Common myeloid progenitor, CD34-positive (primary cell): ENCODE data around the gene DPYSL3.
A peak's percentile ranks its signal among the peaks of the same experiment; 100 is the strongest.

Experiments used
- CTCF ChIA-PET: fragments of 350-600 bp; sonication (Branson Sonifier 250); formaldehyde crosslinking; loops from one replicate; lab custom pipeline; 2021; ENCODE audit warnings: antibody characterized with exemption; lab: Charles Lee
- POLR2A ChIA-PET: fragments of 350-600 bp; sonication (Branson Sonifier 250); formaldehyde crosslinking; loops from one replicate; lab custom pipeline; 2021; ENCODE audit warnings: antibody characterized with exemption; lab: Charles Lee
- DNase-seq, 3 donors: peaks; one replicate each; pipeline versions ENCODE4 v3.0.0 to v3.0.0-alpha.2; 2013
- H3K27ac ChIP-seq, 2 experiments: 1 replicate in 1 of 2; 2 replicates in 1 of 2; pipeline ENCODE4 v1.7.0; 2013; ENCODE audit warnings: inconsistent platforms in 2 of 2, low read length in 2 of 2, mild to moderate bottlenecking in 2 of 2, low read depth in 1 of 2, moderate library complexity in 1 of 2; ENCODE audit not compliant: severe bottlenecking in 2 of 2, insufficient read depth in 1 of 2, poor library complexity in 1 of 2
- H3K27me3 ChIP-seq, 5 experiments: replicated peaks in 2 of 5; 1 replicate in 3 of 5; 2 replicates in 2 of 5; pipeline versions ENCODE4 v1.6.1 to v1.7.0; 2013; ENCODE audit warnings: low read length in 4 of 5, mild to moderate bottlenecking in 2 of 5, moderate library complexity in 2 of 5, inconsistent platforms in 1 of 5; ENCODE audit not compliant: insufficient read depth in 5 of 5, control insufficient read depth in 4 of 5
- H3K36me3 ChIP-seq, 4 experiments: 1 replicate in 2 of 4; 2 replicates in 2 of 4; pipeline versions ENCODE4 v1.6.1 to v1.7.0; 2013; ENCODE audit warnings: low read length in 3 of 4, control low read depth in 1 of 4, mild to moderate bottlenecking in 1 of 4; ENCODE audit not compliant: control insufficient read depth in 4 of 4, insufficient read depth in 4 of 4
- H3K4me1 ChIP-seq, 4 experiments: 1 replicate in 3 of 4; 2 replicates in 1 of 4; pipeline versions ENCODE4 v1.6.1 to v1.7.1; 2013; ENCODE audit warnings: low read length in 3 of 4, mild to moderate bottlenecking in 3 of 4, control low read depth in 1 of 4, inconsistent platforms in 1 of 4, moderate library complexity in 1 of 4; ENCODE audit not compliant: control insufficient read depth in 4 of 4, insufficient read depth in 4 of 4; ENCODE audit errors: control extremely low read depth in 1 of 4
- H3K4me3 ChIP-seq, 7 experiments: 1 replicate in 4 of 7; 2 replicates in 3 of 7; pipeline versions ENCODE4 v1.5.1 to v1.7.0; 2013; ENCODE audit warnings: mild to moderate bottlenecking in 7 of 7, low read length in 6 of 7, moderate library complexity in 6 of 7, inconsistent platforms in 2 of 7, low read depth in 2 of 7, control low read depth in 1 of 7; ENCODE audit not compliant: insufficient read depth in 4 of 7, control insufficient read depth in 1 of 7; ENCODE audit errors: extremely low read depth in 1 of 7
- H3K9me3 ChIP-seq, 5 experiments: 1 replicate in 4 of 5; 2 replicates in 1 of 5; pipeline versions ENCODE4 v1.6.1 to v1.7.1; 2013; ENCODE audit warnings: low read length in 4 of 5, mild to moderate bottlenecking in 2 of 5, inconsistent platforms in 1 of 5, low read depth in 1 of 5, moderate library complexity in 1 of 5; ENCODE audit not compliant: control insufficient read depth in 4 of 5, insufficient read depth in 2 of 5; ENCODE audit errors: control extremely low read depth in 1 of 5
- WGBS: methylation state at CpG from one replicate; pipeline ENCODE4 v1.1.5; 2013; ENCODE audit not compliant: insufficient coverage; 5-methylcytosine and 5-hydroxymethylcytosine counted together

DPYSL3 gene

DNA sequence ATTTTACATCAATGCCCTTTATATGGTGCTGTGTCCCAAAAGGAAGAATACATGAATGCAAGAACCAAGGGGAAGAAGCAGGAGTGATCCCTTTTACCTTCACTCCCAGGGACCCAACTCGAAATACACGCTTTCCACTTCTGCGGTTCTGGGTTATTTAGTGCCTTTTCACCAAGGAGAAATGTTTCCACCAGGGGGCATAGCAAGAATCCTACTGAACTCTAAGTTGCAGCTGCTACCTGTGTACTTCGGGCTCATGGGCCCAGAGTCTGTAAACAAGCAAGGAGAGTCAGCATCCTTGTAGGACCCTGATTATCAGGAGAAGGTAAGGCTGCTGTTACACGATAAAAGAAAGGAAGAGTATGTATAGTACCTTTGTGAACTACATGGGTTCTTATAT lies 45.7 kb downstream of the DPYSL3 start:
- DNase-seq: peak; percentile 77 to 86 (median 82)
- H3K36me3 ChIP-seq: no peaks in the 10 kb centered on the region
- ChIA-PET CTCF (interaction anchor here (0.6 to 7.6 kb wide), 20 partner anchors 10 to 112 kb away, joined by 3 to 97 read pairs (median 4); no protein-coding TSS in a partner anchor), POLR2A (interaction anchor here (1.4 kb wide), 1 partner anchor 15 kb away, joined by 4 read pairs; no protein-coding TSS in a partner anchor)
- H3K27ac ChIP-seq: no peak overlapping the region
- 54% methylated on average over 4 of the region's 5 CpGs for WGBS
- H3K4me3 ChIP-seq: no peak overlapping the region
- H3K9me3 ChIP-seq: peaks cover 0 to 3% (median 0%) of the 10 kb centered on the region in 5 experiments
- H3K27me3 ChIP-seq: peaks cover 0 to 2% (median 0%) of the 10 kb centered on the region in 5 experiments
- peaks cover 0 to 8% (median 0%) of the 10 kb centered on the region in 4 experiments for H3K4me1 ChIP-seq

DNA sequence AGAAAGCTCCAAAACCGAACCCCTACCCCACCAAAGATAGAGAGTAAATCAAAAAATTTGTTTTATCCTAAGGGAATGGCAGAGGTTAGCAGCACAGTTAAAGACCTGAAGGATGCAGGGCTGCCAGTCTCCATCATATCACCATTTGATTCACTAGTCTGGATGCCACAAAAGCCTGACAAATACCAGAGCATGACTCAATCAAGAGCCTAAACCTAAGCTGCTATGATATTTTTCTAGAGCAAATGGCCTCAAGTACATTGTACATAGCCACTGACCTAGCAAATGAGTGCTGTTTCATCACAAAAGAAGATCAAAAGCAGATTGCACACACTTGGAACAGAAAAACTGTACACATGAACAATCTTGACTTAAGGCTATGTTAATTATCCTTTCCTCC lies 48.0 kb downstream of the DPYSL3 start:
- CTCF ChIA-PET: interaction anchor here (0.8 to 12.0 kb wide), 4 partner anchors 10 to 114 kb away, joined by 3 to 115 read pairs (median 4); no protein-coding TSS in a partner anchor
- POLR2A ChIA-PET: no interaction called here
- WGBS: no CpG with 5 or more reads among the region's 1 CpG
- no peak for DNase-seq
- Histone ChIP-seq H3K27me3 (peaks cover 0 to 2% (median 0%) of the 10 kb centered on the region in 5 experiments), H3K4me3 (no peak overlapping the region), H3K36me3 (no peaks in the 10 kb centered on the region), H3K27ac (no peak overlapping the region), H3K4me1 (peaks cover 0 to 8% (median 0%) of the 10 kb centered on the region in 4 experiments), H3K9me3 (peaks cover 0 to 3% (median 0%) of the 10 kb centered on the region in 5 experiments)

DNA sequence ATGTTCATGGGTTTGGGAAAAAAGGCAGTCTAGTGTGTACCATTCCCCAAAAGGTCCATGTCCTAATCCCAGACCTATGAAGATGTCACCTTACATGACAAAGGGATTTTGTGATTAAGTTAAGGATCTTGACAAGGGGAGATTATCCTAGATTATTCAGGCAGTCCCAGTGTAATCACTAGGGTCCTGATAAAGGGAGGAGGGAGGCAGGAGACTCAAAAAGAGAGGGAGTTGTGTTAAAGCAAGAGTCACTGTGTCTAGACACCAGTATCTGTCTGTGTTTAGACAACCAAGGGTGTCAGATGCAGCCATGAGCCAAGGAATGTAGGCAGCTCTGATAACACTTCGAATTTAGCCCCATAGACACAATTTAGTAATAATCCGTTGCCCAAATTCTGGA lies 49.5 kb downstream of the DPYSL3 start:
- H3K9me3 ChIP-seq: peaks cover 0 to 3% (median 0%) of the 10 kb centered on the region in 5 experiments
- peaks cover 0 to 4% (median 1%) of the 10 kb centered on the region in 4 experiments for H3K4me1 ChIP-seq
- ChIA-PET POLR2A (no interaction called here), CTCF (interaction anchor here (1.1 to 12.0 kb wide), 4 partner anchors 9 to 99 kb away, joined by 3 to 115 read pairs (median 6); no protein-coding TSS in a partner anchor)
- peaks cover 0 to 1% (median 0%) of the 10 kb centered on the region in 5 experiments for H3K27me3 ChIP-seq
- no peak overlapping the region for H3K4me3 ChIP-seq
- no peak overlapping the region for H3K27ac ChIP-seq
- H3K36me3 ChIP-seq: no peaks in the 10 kb centered on the region
- WGBS: 92% methylated on average over 2 of the region's 2 CpGs
- no peak for DNase-seq

DNA sequence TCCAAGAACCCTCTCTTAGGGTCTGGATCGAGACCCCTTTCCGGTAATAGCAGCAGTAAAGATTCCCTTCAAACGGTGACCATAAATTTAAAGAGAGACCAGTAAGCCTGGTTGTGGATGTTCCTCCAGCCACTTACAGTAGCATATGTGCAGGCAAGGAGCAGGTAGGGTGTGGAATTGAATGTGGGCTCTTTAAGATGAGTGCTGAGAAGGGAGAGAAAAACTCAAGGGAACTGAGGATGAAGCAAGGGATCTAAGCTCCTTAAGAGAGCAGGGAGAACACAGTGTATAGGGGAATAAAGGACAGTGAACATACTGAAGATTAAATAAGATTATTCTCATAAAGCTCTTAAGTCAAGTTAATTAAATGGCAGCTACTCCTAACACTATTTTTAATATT lies 51.3 kb downstream of the DPYSL3 start:
- CTCF ChIA-PET: interaction anchor here (1.4 to 12.0 kb wide), 4 partner anchors 10 to 120 kb away, joined by 3 to 115 read pairs (median 6); no protein-coding TSS in a partner anchor
- POLR2A ChIA-PET: no interaction called here
- H3K9me3 ChIP-seq: peaks cover 0 to 3% (median 0%) of the 10 kb centered on the region in 5 experiments
- no peak for DNase-seq
- 100% methylated on average over 1 of the region's 3 CpGs for WGBS
- H3K27ac ChIP-seq: no peak overlapping the region
- H3K4me1 ChIP-seq: peaks cover 7 to 9% (median 8%) of the 10 kb centered on the region in 4 experiments
- peaks cover 0 to 8% (median 1%) of the 10 kb centered on the region in 5 experiments for H3K27me3 ChIP-seq
- H3K4me3 ChIP-seq: no peak overlapping the region
- no peaks in the 10 kb centered on the region for H3K36me3 ChIP-seq

DNA sequence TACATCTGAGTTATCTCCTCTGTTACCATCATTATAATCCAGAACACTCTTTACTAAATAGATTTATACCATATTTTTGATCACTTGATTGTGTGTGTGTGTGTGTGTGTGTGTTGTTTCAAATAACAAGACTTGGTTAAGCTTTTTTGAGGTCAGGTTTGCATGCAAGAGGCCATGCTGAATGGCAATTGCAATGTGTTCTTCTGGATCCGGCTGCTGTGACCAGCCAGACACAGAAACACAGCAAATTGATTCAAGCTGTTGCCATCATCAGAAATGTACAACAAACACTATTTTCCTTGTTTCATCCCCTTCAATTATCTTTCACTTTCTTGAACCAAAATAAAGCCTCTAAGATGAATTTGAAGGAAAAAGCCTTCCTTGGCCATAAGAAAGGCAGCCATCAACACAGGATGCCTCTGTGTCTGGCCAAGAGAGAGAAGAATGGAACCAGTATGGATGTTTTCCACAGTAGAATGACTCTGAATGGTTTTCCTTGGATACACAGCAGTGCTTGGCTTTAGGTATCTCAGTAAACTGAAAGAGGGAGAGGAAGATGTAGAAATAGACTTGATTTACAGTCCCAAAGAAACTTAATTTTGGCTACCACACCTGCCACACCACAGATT lies 53.9 kb downstream of the DPYSL3 start:
- peaks cover 6 to 26% (median 24%) of the 10 kb centered on the region in 5 experiments for H3K27me3 ChIP-seq
- no peak overlapping the region for H3K4me3 ChIP-seq
- 100% methylated on average over 1 of the region's 1 CpG for WGBS
- H3K27ac ChIP-seq: no peak overlapping the region
- POLR2A ChIA-PET: interaction anchor here (0.7 kb wide), 1 partner anchor 48 kb away, joined by 8 read pairs; no protein-coding TSS in a partner anchor
- CTCF ChIA-PET: interaction anchor here (1.4 to 12.0 kb wide), 2 partner anchors 9 to 104 kb away, joined by 5 to 115 read pairs; no protein-coding TSS in a partner anchor
- H3K36me3 ChIP-seq: no peaks in the 10 kb centered on the region
- H3K4me1 ChIP-seq: peaks cover 7 to 22% (median 20%) of the 10 kb centered on the region in 4 experiments
- no peak for DNase-seq
- H3K9me3 ChIP-seq: peaks cover 0 to 3% (median 0%) of the 10 kb centered on the region in 5 experiments

DNA sequence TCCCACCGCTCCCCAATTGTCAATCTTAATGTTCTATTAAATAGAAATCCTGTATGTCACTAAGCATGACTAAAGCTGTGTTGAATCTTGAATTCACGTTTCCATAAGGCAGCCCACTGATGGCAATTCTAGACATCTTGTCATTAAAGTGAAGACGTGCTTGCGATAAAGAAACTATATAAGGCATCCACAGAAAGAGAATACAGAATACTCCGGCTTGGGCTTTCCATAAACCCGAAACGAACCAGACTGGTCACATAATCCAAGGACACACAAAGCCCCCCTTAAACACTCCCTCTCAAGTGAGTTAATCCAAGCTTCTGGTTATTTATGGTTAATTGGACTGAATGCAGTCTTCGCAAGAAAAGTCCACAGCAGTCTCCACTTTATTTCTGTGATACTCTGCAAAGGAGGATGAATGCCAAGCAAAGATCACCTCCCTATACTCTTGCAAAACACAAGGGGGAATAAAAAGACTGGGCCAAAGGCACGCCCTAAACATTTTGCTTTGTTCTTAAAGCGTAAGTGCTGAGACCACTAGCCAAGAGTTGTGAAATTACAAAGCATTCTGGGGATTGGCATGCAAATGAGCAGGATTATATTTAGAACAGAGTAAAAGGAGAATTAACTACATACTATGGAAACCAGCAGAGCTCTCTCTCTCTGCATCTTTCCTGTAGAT lies 54.7 kb downstream of the DPYSL3 start:
- H3K4me3 ChIP-seq: no peak overlapping the region
- DNase-seq: peak in 2 of 3 donors; percentile 31 to 33
- peaks cover 6 to 31% (median 23%) of the 10 kb centered on the region in 5 experiments for H3K27me3 ChIP-seq
- ChIA-PET CTCF (interaction anchor here (0.6 to 12.0 kb wide), 8 partner anchors 10 to 119 kb away, joined by 3 to 115 read pairs (median 4); no protein-coding TSS in a partner anchor), POLR2A (interaction anchor here (0.7 kb wide), 1 partner anchor 49 kb away, joined by 8 read pairs; no protein-coding TSS in a partner anchor)
- H3K4me1 ChIP-seq: peaks cover 7 to 22% (median 20%) of the 10 kb centered on the region in 4 experiments
- no peak overlapping the region for H3K27ac ChIP-seq
- no peaks in the 10 kb centered on the region for H3K9me3 ChIP-seq
- H3K36me3 ChIP-seq: no peaks in the 10 kb centered on the region
- WGBS: 100% methylated on average over 5 of the region's 10 CpGs
